GM12892 (cell line): Measurements from ENCODE around the gene AXIN2.

ENCODE experiments used
- POLR2A ChIP-seq: IDR thresholded peaks from 2 replicates; pipeline ENCODE4 v1.6.1; 2011; ENCODE audit warnings: low read depth, low read length, control low read depth
- POLR2AphosphoS5 ChIP-seq: IDR thresholded peaks from 2 replicates; pipeline ENCODE4 v1.6.1; 2011; ENCODE audit warnings: low read depth, low read length, control low read depth
- TAF1 ChIP-seq: IDR thresholded peaks from 2 replicates; pipeline ENCODE4 v1.6.1; 2011; ENCODE audit warnings: low read depth, mild to moderate bottlenecking, control low read depth, low read length, borderline replicate concordance

GRCh38 chr17:65515512-65515911 is 45.9 kb downstream of the AXIN2 start:
- no peak for TF ChIP-seq POLR2A
- TF ChIP-seq TAF1, result no peak
- no peak for TF ChIP-seq POLR2AphosphoS5
